Right renal pelvis (tissue), 4 donors: ENCODE measurements around the gene PTPN1. TPM values are rescaled to one million over a fixed set of nuclear protein-coding genes. Genes with fewer than 3 reads are reported as not detected.
"Not testable (repeated sequence)": the region's sequence is repeated elsewhere in the genome, so short reads cannot be mapped to it uniquely, and the experiment has no call there.

Source experiments
- DNase-seq, 4 donors: peaks; one replicate each; pipeline ENCODE4 v3.0.0-alpha.2; 2013; ENCODE audit warnings: low read depth in 4 of 4, low spot score in 3 of 4, missing footprints in 1 of 4
- polyA plus RNA-seq, 4 donors: library from polyadenylated mRNA; unstranded; fragments of 120-200 nt; gene quantifications; one replicate each; pipeline ENCODE4 v1.2.1, GENCODE V29; 2013; ENCODE audit not compliant: insufficient read length in 4 of 4

The PTPN1 gene
- polyA plus RNA-seq, 4 donors: 32.0 to 34.9 (median 34.2) TPM

GRCh38 chr20:50586531-50587232 lies 76.5 kb downstream of the PTPN1 start:
- DNase-seq: no peak

DNA sequence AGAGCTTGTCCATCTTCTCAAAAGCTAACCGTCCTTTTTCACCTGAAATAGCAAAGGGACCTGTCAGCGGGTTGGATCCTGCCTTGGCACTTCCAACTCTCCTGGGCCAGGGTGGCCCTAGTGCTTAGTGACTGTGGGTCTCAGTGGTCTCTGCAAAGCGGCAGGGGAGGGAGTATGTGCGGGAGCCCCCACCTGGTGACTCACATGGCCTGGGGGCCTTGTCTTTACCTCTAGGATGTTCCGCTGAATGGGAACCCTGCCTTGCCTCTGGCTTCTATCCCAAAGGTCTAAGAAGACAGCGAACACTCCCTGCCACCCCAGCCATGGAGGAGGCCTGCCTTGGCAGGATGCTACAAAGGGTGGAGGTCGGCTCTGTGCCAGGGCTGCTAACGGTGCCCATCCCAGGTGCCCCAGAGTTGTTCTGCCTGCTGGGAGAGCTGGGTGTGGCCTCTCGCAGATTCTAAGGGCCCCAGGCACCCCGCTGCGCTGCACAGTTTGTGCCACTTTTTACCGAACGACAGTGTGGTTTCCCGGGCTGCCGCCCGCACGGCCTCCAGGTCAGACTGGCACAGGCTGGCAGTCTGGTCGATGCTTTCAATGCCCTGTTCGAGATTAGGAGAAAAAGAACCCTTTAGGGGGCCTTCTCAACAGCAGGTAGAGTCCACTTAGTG lies 77.2 kb downstream of the PTPN1 start:
- no peak for DNase-seq

- no peak for DNase-seq
Measured at GRCh38 chr20:50588034-50588736, 78.0 kb downstream of the PTPN1 start.

DNA sequence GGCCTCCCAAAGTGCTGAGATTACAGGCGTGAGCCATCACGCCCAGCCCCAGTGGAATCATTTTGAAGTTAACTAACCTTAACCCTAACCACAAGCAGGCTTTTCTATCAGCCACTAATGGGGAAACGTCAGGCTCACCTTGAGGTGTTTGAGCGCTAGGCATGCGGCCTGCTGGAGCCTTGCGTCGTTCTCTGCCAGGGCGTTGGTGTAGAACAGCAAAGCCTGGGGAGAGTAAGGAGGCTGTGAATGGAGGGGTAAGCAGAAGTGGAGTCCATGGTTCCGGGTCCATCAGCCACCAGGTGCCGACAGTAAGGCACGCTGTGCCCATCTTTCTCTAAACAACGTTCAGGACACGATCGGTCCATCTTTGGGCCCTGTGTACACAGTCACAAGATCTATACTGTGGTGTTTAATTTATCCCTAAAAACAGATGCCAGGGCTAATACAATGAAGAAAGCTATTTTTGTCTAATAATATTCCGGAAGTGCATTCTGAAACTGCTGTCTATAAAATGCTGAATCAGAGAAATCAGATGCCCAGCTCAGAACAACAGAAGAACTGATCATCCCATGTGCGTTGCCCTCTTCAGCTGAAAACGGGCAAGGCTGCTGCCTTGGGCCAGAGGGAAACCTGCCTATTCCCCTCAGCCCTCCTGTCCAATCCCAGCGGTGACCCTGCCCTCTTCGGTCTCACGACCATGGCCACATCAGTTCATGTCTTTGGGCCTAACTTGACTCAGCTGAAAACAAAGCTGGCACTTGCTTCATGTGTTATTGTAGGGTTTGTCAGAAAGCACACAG lies 79.6 kb downstream of the PTPN1 start:
- no peak for DNase-seq

DNA sequence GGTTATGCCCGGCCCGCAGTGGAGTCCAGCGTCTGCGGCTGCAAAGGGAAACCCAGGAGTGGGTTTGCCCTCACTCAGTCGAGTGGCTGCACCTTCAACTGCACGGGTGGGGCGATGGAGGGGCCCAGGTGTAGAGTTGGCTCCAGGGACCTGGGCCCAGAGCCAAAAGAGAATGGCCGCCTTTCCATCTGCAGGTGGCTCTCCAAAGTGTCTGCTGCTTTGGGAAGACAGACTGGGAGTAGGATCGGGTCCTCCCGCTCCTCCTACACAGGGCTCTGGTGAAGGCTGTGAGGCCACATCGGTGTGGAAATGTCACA lies 80.1 kb downstream of the PTPN1 start:
- DNase-seq: no peak

DNA sequence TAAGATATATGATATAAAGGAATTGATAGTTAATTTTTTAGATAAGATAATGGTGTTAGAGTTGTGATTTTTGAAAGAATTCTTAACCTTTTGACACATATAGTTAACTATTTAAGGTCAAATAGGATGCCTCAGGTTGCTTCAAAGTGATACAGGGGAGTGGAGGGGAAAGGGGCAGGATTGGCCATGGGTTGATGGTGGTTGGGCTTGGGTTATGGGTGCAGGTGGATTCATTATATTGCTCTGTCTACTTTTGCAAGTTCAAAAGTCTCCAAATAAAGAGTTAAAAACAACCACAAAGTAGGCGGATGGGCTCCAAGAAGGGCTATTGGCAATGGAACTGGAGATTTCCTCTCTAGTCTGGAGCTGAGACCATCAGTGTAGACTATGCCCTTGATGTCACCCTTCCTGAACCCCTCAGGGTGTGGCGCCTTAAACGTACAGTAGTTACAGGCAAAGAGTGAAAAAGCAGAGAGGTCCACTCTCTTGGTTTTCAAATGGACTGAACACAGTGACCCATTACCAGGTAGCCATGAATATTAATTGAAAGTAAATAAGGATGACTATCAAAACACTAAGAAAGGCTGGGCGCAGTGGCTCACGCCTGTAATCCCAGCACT lies 81.2 kb downstream of the PTPN1 start:
- no peak for DNase-seq

DNA sequence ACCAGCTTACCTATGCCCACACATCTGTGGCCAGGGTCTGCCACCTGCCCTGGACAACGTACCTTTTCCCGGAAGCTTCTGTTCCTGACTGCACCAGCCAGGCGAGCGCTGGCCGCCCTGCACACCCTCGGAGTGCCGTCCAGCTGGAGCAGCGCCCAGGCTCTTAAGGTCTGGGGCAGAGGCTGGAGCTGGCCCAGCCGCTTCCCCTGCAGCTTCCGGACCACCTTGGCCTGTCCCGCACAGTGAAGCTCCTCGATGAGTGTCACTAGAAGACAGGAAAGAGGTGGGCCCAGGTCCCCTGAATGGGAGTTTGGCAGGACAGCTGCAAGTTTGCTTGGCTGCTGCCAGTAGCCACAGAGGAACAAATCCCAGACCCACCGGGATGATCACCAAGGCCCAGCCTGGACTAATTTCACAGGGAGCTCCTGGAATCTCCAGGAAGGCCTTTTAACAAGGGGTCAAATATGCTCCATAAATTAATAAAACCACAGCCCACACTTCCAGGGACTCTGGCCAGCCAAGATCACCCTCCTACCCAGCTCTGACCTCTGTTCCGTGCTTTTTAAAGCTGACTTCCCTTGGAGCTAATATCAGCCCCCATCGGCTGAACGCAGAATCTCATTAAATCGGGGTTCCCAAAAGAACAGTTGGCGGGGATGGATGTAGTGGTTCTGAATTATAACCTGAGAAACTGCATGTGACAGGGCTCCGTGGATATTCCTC lies 82.3 kb downstream of the PTPN1 start:
- DNase-seq: no peak

- DNase-seq: no peak
Measured at GRCh38 chr20:50593005-50593335, 82.8 kb downstream of the PTPN1 start.

DNA sequence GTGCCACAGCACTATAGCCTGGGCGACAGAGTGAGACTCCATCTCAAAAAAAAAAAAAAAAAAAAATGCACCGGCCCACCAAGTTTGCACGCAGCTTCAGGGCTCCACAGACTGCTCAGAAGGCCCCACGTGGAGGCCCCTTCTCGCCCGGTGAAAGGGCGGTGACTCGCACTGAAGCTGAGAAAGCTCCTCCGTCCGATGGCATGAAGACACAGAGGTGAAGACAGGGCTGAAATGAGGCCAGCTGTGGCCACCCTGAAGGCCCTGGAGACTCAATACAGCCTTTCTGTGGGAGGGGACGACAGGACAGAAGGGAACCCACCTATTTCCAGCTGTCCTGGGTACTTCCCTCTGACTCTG lies 84.0 kb downstream of the PTPN1 start:
- DNase-seq: no peak

DNA sequence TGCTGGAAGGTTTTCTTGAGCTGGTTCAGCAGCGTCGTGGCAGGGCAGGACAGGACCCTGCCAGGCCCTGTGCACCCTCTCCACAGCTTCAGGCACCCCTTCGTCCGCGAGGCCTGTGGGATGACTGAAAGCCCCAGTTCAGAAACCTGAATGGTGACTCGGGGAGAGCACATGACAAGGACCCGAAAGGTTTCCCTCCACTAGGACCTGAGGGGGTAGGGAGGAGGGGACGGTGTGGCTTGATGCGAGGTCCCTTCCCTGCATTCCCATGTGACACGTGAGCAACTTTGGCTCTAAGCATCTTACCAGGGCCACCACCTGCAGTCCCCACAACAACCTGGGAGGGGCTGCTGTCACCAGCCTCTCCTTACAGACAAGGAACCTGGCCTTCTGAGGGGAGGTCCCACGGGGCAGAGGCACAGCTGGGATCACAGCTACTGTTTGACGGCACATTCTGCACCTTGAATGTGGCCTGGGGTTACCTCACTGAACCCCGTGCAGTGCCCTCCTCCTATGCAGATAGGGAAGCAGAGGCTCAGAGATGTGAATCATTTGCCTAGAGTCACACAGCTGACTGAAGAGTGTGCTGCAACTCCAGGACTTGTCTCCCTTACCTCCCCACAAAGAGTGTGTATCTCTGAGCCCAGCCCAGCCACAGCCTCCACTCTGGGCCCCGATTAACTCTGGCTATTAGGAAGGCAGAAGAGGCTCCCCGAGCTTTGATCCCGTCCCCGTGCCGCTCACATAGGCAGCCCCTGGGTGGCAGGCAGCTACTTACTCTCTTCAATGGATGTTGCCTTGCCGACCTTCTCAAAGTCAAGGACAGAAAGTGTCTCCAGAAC lies 84.6 kb downstream of the PTPN1 start:
- DNase-seq: no peak

DNA sequence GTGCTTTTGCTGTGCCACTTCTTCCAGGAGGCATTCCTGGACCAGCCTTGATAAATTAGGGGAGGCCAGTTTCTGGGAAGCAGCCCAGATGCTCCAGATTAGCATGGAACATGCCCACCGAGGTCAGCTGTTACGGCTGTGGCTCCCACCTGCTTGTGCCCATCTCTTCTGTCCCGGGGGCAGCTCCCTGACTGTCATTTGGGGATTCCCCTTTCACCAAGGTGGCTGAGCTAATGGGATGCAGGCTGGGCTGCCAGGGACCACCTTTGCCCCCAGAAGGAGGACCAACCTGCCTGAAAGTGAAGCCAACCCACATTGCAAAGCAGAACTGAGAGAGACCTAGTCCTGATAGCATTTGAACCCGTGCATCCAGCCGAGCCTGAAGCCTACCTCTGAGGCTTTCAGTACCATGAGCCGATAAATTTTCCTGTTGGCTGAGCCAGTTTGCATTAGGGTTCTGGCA lies 85.3 kb downstream of the PTPN1 start:
- no peak for DNase-seq

DNA sequence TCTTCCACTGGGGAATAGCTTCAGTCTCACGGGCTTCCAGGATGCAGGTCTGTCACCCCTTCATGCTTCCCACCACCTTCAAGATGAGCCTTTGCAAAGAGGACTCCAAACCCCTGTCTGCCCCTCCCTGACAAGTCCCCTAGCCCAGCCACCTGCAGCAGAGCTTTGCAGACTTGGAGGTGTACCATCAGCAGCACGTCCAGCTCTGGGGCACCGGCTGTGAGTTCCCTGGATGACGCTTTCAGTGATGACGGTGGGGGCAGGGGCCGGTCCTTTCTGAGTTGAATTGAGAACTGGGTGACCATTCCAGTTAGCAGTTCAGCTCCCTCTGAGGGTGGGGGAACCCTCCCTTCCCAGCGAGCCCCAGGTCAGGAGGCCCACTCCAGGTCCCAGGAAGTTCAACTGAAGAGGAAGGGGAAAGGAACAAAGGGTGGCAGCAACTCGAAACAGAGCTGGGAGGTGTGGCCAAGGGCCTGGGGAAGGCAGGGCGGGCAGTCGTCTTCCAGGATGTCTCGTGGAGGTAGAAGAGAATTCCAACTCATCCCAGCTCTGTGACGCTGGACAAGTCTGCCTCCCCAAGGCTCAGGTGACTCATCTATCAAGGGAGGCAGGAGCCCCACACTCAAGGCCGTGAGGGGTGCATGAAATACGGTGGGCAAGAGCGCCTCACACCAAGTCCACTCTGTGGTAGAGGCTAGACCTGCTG lies 86.0 kb downstream of the PTPN1 start:
- no peak for DNase-seq

DNA sequence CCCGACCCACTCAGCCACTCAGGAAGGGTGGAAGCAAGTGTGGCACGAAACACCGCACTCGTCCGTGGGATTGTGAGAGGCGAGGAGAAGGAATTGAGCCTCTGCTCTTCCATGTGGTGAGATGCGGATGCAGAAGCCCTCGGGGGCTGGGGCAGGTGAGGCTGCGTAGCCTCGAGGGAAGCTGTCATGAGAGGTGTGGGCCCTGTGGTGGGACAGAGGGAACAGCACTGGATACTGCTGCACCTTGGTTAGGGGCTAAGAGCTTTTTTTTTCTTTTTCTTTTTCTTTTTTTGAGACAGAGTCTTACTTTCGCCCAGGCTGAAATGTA lies 86.5 kb downstream of the PTPN1 start:
- no peak for DNase-seq

DNA sequence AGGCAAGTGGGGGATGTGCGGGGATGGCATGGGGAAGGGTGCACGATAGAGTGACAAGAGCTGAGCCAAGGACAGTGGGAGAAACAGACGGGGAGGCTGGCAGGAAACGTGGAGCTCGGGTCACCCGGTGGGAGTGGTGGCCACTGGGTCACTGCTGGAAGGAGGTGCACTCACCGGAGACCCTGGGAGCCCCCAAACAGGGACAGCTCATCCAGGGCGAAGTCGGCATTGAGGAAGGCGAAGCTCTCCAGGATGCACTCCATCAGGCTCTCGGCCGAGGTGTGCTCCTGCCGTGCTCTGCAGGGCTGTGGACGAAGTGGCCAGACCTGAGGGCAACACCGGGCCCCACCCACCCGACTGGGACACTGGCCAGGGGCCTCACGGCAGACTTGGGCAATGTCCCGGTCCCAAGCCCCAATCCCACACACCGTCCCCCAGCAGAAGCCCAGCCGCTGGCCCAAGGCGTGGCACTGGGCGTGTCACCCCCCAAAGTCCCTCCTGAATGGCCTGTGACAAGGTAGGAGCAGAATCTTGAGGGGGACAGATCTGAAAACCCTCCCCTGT lies 87.3 kb downstream of the PTPN1 start:
- DNase-seq: no peak

GRCh38 chr20:50598074-50598473 lies 87.9 kb downstream of the PTPN1 start:
- DNase-seq: no peak

DNA sequence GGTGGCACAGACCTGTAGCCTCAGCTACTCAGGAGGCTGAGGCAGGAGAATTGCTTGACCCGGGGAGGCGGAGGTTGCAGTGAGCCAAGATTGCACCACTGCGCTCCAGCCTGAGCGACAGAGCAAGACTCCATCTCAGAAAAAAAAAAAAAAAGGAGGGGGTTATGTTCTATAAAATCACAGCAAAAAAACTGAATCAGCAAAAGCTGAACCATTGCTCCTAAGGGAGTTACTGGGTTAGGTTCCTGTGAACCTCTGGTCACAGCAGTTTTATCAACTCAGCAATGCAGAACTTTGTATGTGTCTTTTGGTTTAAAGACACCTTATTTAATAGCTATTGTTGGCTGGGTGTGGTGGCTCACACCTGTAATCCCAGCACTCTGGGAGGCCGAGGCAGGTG lies 88.6 kb downstream of the PTPN1 start:
- DNase-seq: not testable (repeated sequence)

DNA sequence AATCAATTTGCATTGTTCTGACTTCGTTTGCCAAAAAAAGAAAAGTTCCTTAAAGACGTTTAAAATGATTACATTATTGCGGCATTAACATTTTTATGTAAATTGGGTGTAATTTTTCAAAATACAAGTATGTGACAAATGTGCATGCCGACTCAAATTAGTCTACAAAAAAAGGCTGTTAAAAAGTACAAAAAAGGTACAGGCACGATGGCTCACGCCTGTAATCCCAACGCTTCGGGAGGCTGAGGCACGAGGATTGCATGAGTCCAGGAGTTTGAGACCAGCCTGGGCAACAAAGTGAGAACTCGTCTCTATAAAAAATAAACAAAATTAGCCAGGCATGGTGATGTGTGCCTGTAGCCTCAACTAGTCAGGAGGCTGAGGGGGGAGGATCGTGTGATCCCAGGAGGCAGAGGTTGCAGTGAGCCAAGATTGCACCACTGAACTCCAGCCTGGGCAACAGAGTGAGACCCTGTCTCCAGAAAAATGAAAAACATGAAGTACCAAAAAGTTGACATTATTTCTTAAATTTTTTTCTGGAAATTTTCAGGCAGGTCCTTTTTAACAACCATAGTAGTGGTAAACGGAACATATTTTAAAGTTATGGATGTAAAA lies 90.2 kb downstream of the PTPN1 start:
- no peak for DNase-seq
